ENCODE results near the gene TSPAN16.

The TSPAN16 gene

DNA sequence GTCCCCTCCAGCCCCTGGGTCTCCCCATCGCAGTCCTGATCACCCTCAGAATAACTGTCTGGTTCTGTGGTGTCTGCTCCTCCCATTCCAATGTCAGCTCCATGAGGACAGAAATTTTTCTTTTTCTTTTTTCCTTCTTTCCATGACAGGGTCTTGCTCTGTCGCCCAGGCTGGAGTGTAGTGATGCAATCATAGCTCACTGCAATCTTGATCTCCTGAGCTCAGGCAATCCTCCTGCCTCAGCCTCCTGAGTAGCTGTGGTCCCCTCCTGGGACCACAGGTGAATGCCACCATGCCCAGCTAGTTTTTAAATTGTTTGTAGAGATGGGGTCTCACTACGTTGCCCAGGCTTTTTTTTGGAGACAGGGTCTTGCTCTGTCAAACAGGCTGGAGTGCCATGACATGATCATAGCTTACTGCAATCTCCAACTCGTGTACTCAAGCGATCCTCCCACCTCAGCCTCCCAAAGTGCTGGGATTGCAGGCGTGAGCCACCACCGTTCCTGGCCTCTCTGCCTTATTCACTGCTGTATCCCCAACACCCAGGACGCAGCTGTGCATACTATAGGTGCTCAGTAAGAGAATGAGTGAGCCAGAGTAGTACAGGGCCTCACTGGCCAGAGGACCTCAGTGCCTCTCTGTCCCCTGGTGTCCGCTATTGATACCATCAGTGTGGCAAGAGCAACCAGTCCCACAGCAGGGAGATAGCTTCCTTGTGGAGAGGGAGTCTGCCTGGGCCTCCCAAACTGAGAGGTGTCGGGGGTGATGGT is 28.5 kb upstream of the TSPAN16 start:
- Histone ChIP-seq H2AFZ (ENCODE audit: low read depth, low read length) (no peak overlapping the region), H3K36me3 (ENCODE audit: insufficient read depth, low read length) (no peaks in the 10 kb centered on the region), H3K27me3 (ENCODE audit: insufficient read depth, low read length, poor library complexity) (peaks cover 13% of the 10 kb centered on the region), H3K27ac (ENCODE audit: low read length) (no peak overlapping the region), H3K4me3 (ENCODE audit: low read depth in 1 of 2, low read length in 2 of 2) (no peak overlapping the region), H3K9ac (ENCODE audit: low read depth, low read length) (no peak overlapping the region), H3K9me3 (ENCODE audit: insufficient read depth, low read length, severe bottlenecking) (no peaks in the 10 kb centered on the region), H3K4me1 (ENCODE audit: insufficient read depth, low read length) (no peaks in the 10 kb centered on the region), H3K79me2 (ENCODE audit: insufficient read depth, low read length) (no peaks in the 10 kb centered on the region), H3K4me2 (ENCODE audit: insufficient read depth, low read length) (no peak overlapping the region), H4K20me1 (ENCODE audit: insufficient read depth, low read length) (peaks cover 7% of the 10 kb centered on the region; the same call in 1 of the 2 replicates)
- no peak for DNase-seq
- TF ChIP-seq, protein P1, sequence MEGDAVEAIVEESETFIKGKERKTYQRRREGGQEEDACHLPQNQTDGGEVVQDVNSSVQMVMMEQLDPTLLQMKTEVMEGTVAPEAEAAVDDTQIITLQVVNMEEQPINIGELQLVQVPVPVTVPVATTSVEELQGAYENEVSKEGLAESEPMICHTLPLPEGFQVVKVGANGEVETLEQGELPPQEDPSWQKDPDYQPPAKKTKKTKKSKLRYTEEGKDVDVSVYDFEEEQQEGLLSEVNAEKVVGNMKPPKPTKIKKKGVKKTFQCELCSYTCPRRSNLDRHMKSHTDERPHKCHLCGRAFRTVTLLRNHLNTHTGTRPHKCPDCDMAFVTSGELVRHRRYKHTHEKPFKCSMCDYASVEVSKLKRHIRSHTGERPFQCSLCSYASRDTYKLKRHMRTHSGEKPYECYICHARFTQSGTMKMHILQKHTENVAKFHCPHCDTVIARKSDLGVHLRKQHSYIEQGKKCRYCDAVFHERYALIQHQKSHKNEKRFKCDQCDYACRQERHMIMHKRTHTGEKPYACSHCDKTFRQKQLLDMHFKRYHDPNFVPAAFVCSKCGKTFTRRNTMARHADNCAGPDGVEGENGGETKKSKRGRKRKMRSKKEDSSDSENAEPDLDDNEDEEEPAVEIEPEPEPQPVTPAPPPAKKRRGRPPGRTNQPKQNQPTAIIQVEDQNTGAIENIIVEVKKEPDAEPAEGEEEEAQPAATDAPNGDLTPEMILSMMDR (IDR thresholded peaks at IDR 0.05; ENCODE audit: borderline replicate concordance, extremely low read depth, low read length, poor library complexity, severe bottlenecking), result no peak
- no peak for TF ChIP-seq EZH2 (IDR thresholded peaks at IDR 0.05; ENCODE audit: borderline replicate concordance, low read depth, low read length, severe bottlenecking)
- ATAC-seq (ENCODE audit: insufficient read depth, low read depth), result no peak

DNA sequence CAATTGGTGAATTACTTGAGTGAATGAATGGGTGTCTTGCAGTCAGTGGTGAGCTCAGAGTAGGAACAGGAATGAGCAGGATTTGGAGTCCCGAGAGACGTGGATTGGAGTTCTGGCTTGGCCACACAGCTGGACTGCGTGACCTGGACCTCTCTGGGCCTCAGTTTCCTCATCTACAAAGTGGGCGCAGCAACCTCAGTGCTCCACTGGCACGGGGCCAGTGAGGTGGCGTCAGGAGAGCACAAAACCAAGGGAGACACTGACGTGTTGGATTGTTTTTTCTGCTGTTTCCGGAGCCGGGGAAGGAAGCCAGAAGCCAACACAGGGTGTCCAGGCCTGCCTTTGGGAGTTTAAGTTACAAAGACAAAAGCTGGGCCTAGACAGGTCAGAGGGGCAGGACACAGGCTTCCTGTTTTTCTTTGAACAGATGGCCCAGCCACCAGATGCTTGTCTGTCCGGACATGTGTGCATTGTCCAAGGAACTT is 27.1 kb upstream of the TSPAN16 start:
- H2AFZ ChIP-seq (ENCODE audit: low read depth, low read length), result no peak overlapping the region

DNA sequence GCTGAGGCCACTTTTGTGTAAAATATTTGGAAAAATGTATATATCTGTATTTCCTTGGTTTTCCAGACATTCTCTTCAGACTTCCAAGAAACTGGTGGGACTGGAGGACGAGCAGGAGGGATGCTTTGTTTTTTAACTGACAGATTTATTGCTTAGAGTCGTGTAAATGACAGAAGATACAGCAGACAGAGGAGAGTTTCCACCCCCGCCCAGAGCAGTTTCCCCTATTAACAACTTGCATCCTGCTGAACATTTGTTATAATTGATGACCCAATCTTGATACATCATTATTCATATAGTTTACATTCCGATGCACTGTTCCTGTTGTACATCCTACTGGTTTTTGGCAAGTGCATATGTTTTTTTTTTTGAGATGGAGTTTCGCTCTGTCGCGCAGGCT is 26.6 kb upstream of the TSPAN16 start:
- Histone ChIP-seq H3K36me3 (ENCODE audit: insufficient read depth, low read length) (no peaks in the 10 kb centered on the region), H3K27me3 (ENCODE audit: insufficient read depth, low read length, poor library complexity) (peaks cover 13% of the 10 kb centered on the region), H3K79me2 (ENCODE audit: insufficient read depth, low read length) (no peaks in the 10 kb centered on the region), H3K9ac (ENCODE audit: low read depth, low read length) (no peak overlapping the region), H3K4me2 (ENCODE audit: insufficient read depth, low read length) (no peak overlapping the region), H3K27ac (ENCODE audit: low read length) (no peak overlapping the region), H3K4me1 (ENCODE audit: insufficient read depth, low read length) (no peaks in the 10 kb centered on the region), H3K4me3 (ENCODE audit: low read depth in 1 of 2, low read length in 2 of 2) (no peak overlapping the region), H4K20me1 (ENCODE audit: insufficient read depth, low read length) (peaks cover 9% of the 10 kb centered on the region), H2AFZ (ENCODE audit: low read depth, low read length) (no peak overlapping the region), H3K9me3 (ENCODE audit: insufficient read depth, low read length, severe bottlenecking) (no peaks in the 10 kb centered on the region)
- TF ChIP-seq, protein P1 (IDR thresholded peaks at IDR 0.05; ENCODE audit: borderline replicate concordance, extremely low read depth, low read length, poor library complexity, severe bottlenecking), result no peak
- no peak for TF ChIP-seq EZH2 (IDR thresholded peaks at IDR 0.05; ENCODE audit: borderline replicate concordance, low read depth, low read length, severe bottlenecking)
- no peak for DNase-seq
- ATAC-seq (ENCODE audit: insufficient read depth, low read depth), result no peak

More for the DNA sequence above, 27.1 kb upstream of the TSPAN16 start:
- DNase-seq (no peak), ATAC-seq (ENCODE audit: insufficient read depth, low read depth) (no peak)
- Histone ChIP-seq H3K79me2 (ENCODE audit: insufficient read depth, low read length) (no peaks in the 10 kb centered on the region), H3K4me2 (ENCODE audit: insufficient read depth, low read length) (no peak overlapping the region), H3K9ac (ENCODE audit: low read depth, low read length) (no peak overlapping the region), H3K4me3 (ENCODE audit: low read depth in 1 of 2, low read length in 2 of 2) (no peak overlapping the region), H3K9me3 (ENCODE audit: insufficient read depth, low read length, severe bottlenecking) (no peaks in the 10 kb centered on the region), H4K20me1 (ENCODE audit: insufficient read depth, low read length) (peaks cover 7% of the 10 kb centered on the region), H3K36me3 (ENCODE audit: insufficient read depth, low read length) (no peaks in the 10 kb centered on the region), H3K27ac (ENCODE audit: low read length) (no peak overlapping the region), H3K4me1 (ENCODE audit: insufficient read depth, low read length) (no peaks in the 10 kb centered on the region), H3K27me3 (ENCODE audit: insufficient read depth, low read length, poor library complexity) (peaks cover 13% of the 10 kb centered on the region)
- TF ChIP-seq EZH2 (IDR thresholded peaks at IDR 0.05; ENCODE audit: borderline replicate concordance, low read depth, low read length, severe bottlenecking), result no peak
- TF ChIP-seq, protein P1 (IDR thresholded peaks at IDR 0.05; ENCODE audit: borderline replicate concordance, extremely low read depth, low read length, poor library complexity, severe bottlenecking), result no peak

Data from DND-41 (cell line).